MG63 (cell line): ENCODE data around the gene RRM2. TPM values are rescaled to one million over a fixed set of nuclear protein-coding genes. Genes with fewer than 3 reads are reported as not detected.

Source experiments
- DNase-seq: peaks from one replicate; pipeline ENCODE4 v3.0.0-alpha.2; 2020
- H3K27me3 ChIP-seq: fragments of 250-450 bp; sonication (Bioruptor Pico); 2 replicates; pipeline ENCODE4 v1.5.1; 2020; ENCODE audit warnings: mild to moderate bottlenecking, moderate library complexity
- H3K36me3 ChIP-seq: fragments of 250-450 bp; sonication (Bioruptor Pico); 2 replicates; pipeline ENCODE4 v1.5.1; 2020; ENCODE audit warnings: mild to moderate bottlenecking, moderate library complexity
- H3K4me3 ChIP-seq: fragments of 250-450 bp; sonication (Bioruptor Pico); 2 replicates; pipeline ENCODE4 v1.5.1; 2020; ENCODE audit warnings: mild to moderate bottlenecking, moderate library complexity
- H3K9me3 ChIP-seq: fragments of 250-450 bp; sonication (Bioruptor Pico); 2 replicates; pipeline ENCODE4 v1.5.1; 2020; ENCODE audit warnings: mild to moderate bottlenecking, moderate library complexity
- total RNA-seq: library from RNA; depleted of rRNA; stranded (reverse); fragments of >200 nt; shearing (Covaris generic); gene quantifications from 2 replicates; pipeline ENCODE4 v1.2.3, GENCODE V29; 2014; ENCODE audit warnings: low replicate concordance

Gene RRM2
- total RNA-seq, 1 experiment from 2014 or later, result 31.3 TPM

DNA sequence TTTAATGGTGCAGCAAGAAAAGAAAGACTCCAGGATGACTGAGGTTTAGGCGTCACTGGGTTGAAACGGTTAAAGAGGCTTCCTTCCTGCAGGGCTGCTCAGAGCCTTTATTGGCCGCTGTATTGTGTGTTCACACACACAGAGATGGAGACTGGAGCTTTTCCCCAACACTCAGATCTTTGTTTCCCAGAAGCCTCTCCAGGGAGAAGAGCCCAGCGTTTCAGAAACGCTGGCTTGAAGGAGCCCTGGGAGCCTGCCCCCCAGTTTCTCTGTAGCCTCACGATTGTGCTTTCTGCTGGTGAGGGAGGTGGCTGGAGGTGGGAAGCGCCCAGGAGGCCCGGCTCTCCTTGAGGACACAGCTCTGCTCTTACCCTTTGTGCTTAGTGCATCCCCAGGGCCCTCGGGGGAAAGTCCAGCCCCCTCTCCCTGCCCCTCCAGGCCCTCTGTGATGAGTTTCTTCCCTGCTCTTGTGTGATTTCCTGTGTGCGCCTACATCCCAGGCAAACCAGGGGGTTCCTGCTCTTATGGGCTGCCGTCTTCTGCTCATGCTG is 37.1 kb downstream of the RRM2 start:
- Histone ChIP-seq H3K36me3 (peaks cover 7% of the 10 kb centered on the region), H3K27me3 (no peaks in the 10 kb centered on the region), H3K9me3 (no peaks in the 10 kb centered on the region), H3K4me3 (no peak overlapping the region)
- no peak for DNase-seq

DNA sequence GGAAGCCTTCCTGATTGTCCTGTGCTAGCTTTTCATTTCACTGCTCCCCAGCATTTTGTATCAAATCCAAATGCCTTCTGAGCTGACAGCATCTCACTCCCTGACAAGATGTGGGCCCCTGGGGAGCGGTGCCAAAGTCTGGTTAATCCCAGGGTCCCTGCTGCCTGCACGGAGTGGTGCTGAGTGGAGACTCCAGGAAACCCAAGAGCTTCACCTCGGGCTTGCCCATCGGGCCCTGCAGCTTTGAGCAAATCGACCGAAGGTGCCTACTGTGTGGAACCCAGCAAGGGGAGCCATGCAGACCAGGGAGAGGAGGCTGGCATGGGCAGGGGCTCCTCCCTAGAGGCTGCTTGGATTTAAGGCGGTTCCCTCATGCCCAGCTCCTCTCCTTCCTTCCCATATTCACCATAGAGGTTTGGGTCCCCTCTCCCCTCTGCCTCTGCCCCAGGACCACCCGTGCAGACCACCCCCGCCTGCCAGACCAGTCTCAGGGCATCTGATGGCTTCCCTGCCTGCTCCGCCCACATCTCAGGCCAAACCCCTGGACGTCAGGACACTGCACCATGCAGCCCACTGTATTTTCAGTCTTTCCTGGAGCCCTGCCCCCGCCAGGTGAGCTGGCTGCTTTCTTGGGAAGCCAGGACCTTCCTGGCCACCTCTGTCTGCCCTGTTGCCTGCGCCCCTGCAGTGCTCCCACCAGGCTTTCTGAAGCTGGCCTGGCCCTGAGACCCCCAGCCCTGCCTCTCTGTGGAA is 37.8 kb downstream of the RRM2 start:
- Histone ChIP-seq H3K36me3 (peaks cover 7% of the 10 kb centered on the region), H3K9me3 (no peaks in the 10 kb centered on the region), H3K4me3 (no peak overlapping the region), H3K27me3 (no peaks in the 10 kb centered on the region)
- DNase-seq, result no peak

DNA sequence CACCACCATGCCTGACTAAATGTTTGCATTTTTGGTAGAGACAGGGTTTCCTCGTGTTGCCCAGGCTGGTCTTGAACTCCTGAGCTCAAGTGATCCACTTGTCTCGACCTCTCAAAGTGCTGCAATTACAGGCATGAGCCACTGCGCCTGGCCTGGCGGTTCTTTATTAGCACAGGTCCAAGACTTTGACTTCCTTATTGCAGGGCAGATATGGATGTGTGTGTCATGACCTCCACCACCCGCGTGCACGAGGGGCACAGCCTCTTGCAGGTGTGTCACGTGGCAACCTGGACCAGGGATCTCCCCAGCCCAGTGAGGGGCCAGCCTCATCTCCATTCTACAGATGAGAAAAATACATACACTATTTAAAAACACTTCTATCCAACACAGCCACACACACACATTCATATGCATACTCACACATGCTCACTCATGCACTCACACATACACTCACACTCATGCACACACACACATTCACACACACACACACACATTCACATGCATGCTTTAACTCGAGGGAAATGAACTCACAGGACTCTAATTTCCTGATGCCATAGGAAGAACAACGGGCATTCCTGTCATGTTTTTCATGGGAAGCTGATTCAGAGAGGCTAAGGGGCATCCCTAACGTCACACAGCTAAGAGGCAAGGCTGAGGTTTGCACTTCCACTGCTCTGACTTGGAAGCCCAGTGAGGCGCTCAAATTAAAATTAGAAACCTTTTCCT is 38.8 kb downstream of the RRM2 start:
- Histone ChIP-seq H3K27me3 (no peaks in the 10 kb centered on the region), H3K4me3 (no peak overlapping the region), H3K36me3 (peaks cover 7% of the 10 kb centered on the region), H3K9me3 (no peaks in the 10 kb centered on the region)
- no peak for DNase-seq

DNA sequence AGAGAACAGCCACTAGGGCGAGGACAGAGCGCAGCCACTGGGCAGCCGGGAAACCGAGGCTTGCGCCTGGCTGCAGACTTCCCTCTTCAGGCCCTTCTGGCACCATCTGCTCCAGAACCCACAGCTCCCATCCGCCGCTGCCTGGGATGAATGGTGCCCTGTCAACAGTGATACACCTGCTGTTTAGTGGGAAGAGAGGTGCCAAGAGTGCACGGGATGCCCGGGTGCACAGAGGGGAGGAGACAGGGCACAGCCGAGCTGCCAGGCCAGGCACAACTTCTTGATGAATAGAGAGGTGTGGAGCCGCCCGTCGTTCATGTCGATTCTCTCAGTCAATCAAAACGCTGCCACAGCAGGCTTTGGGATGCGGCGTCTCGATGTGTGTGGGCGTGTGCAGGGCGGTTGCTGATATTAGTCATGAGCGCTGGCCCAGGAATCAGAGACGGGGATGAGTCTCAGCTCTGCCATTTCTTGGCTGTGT is 39.5 kb downstream of the RRM2 start:
- H3K4me3 ChIP-seq, result no peak overlapping the region
- H3K36me3 ChIP-seq, result peaks cover 4% of the 10 kb centered on the region
- DNase-seq, result no peak
- H3K27me3 ChIP-seq, result no peaks in the 10 kb centered on the region
- no peaks in the 10 kb centered on the region for H3K9me3 ChIP-seq

- no peak for DNase-seq
- H3K36me3 ChIP-seq, result no peaks in the 10 kb centered on the region; the same call in none of the 2 replicates
- H3K27me3 ChIP-seq, result no peaks in the 10 kb centered on the region
- H3K4me3 ChIP-seq, result no peak overlapping the region
- no peaks in the 10 kb centered on the region for H3K9me3 ChIP-seq
Measured at GRCh38 chr2:10162586-10163497, 40.3 kb downstream of the RRM2 start.

DNA sequence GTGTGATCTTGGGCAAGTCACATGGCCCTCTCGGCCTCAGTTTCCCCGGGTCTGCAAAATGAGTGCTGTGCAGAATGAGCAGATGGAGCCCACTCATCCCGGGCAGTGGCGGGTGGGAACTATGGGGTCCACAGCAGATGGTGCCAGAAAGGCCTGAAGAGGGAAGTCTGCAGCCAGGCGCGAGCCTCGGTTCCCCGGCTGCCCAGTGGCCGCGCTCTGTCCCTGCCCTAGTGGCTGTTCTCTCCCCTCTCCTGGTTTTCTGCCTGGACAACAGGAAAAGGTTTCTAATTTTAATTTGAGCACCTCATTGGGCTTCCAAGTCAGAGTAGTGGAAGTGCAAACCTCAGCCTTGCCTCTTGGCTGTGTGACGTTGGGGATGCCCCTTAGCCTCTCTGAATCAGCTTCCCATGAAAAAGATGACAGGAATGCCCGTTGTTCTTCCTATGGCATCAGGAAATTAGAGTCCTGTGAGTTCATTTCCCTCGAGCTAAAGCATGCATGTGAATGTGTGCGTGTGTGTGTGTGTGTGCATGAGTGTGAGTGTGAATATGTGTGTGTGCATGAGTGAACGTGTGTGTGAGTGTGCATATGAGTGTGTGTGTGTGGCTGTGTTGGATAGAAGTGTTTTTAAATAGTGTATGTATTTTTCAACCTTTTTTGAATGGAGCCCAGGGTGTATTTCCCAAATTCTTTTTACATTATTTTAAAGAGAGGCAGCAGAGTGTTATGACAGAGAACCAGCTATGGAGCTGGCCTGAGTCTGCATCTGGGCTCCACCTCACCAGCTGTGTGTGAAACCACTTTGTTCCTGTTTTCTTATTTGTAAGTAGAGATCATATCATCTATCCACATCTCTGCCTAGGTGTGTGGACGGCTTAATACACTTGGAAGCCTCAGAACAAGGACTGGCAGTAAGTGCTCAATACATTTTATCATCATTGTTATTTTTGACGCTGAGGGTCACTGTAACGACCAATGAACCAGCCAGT is 41.3 kb downstream of the RRM2 start:
- Histone ChIP-seq H3K4me3 (no peak overlapping the region), H3K27me3 (no peaks in the 10 kb centered on the region), H3K9me3 (no peaks in the 10 kb centered on the region), H3K36me3 (no peaks in the 10 kb centered on the region; the same call in 1 of the 2 replicates)
- DNase-seq, result no peak

- no peaks in the 10 kb centered on the region for H3K27me3 ChIP-seq
- H3K4me3 ChIP-seq, result no peak overlapping the region
- H3K9me3 ChIP-seq, result no peaks in the 10 kb centered on the region
- DNase-seq, result no peak
- H3K36me3 ChIP-seq, result no peaks in the 10 kb centered on the region; the same call in 1 of the 2 replicates
Measured at GRCh38 chr2:10164601-10165000, 42.1 kb downstream of the RRM2 start.

- DNase-seq, result no peak
- Histone ChIP-seq H3K36me3 (no peaks in the 10 kb centered on the region; the same call in 1 of the 2 replicates), H3K4me3 (no peak overlapping the region), H3K27me3 (no peaks in the 10 kb centered on the region), H3K9me3 (no peaks in the 10 kb centered on the region)
Measured at GRCh38 chr2:10165282-10165681, 42.7 kb downstream of the RRM2 start.

GRCh38 chr2:10165861-10166675 is 43.5 kb downstream of the RRM2 start:
- DNase-seq, result no peak
- Histone ChIP-seq H3K27me3 (no peaks in the 10 kb centered on the region), H3K4me3 (no peak overlapping the region), H3K9me3 (no peaks in the 10 kb centered on the region), H3K36me3 (no peaks in the 10 kb centered on the region; the same call in 1 of the 2 replicates)

GRCh38 chr2:10166676-10167292 is 44.2 kb downstream of the RRM2 start:
- DNase-seq, result no peak
- Histone ChIP-seq H3K27me3 (no peaks in the 10 kb centered on the region), H3K9me3 (no peaks in the 10 kb centered on the region), H3K4me3 (no peak overlapping the region), H3K36me3 (no peaks in the 10 kb centered on the region; the same call in 1 of the 2 replicates)

- no peaks in the 10 kb centered on the region for H3K9me3 ChIP-seq
- no peaks in the 10 kb centered on the region for H3K27me3 ChIP-seq
- H3K4me3 ChIP-seq, result no peak overlapping the region
- DNase-seq, result no peak
- no peaks in the 10 kb centered on the region; the same call in 1 of the 2 replicates for H3K36me3 ChIP-seq
Measured at GRCh38 chr2:10167316-10167715, 44.8 kb downstream of the RRM2 start.

DNA sequence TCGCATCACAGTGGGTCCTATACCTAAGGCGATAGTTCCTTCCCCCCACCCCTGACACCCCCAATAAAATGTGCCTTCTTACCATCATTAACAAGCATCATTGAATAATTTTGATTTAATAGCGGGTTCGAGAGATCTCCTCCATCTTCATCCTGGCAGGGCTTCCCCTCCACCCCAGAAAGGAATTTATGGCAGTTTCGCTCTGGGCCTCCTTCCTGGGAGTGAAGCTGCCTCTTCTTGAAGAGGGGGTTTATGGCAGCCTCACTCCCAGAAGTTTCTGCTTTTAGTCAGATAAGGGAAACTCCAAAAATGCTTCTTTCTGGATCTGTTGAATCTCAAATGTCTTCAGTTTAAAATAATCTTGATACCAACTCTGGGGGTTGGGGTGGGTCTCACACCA is 45.7 kb downstream of the RRM2 start:
- DNase-seq, result no peak
- no peak overlapping the region for H3K4me3 ChIP-seq
- no peaks in the 10 kb centered on the region for H3K27me3 ChIP-seq
- H3K36me3 ChIP-seq, result no peaks in the 10 kb centered on the region; the same call in 1 of the 2 replicates
- H3K9me3 ChIP-seq, result no peaks in the 10 kb centered on the region

GRCh38 chr2:10169053-10169578 is 46.6 kb downstream of the RRM2 start:
- Histone ChIP-seq H3K36me3 (no peaks in the 10 kb centered on the region; the same call in 1 of the 2 replicates), H3K27me3 (no peaks in the 10 kb centered on the region), H3K4me3 (no peak overlapping the region), H3K9me3 (no peaks in the 10 kb centered on the region)
- no peak for DNase-seq

- Histone ChIP-seq H3K27me3 (no peaks in the 10 kb centered on the region), H3K4me3 (no peak overlapping the region), H3K36me3 (no peaks in the 10 kb centered on the region), H3K9me3 (no peaks in the 10 kb centered on the region)
- DNase-seq, result no peak
Measured at GRCh38 chr2:10169581-10169980, 47.0 kb downstream of the RRM2 start.
